Fibroblast of villous mesenchyme (primary cell): ENCODE results near the gene SLC2A1. TPM values are rescaled to one million over a fixed set of nuclear protein-coding genes. Genes with fewer than 3 reads are reported as not detected.
A peak's percentile ranks its signal among the peaks of the same experiment; 100 is the strongest.

ENCODE experiments used
- DNase-seq: peaks from one replicate; pipeline ENCODE4 v3.0.0-alpha.2; 2010; ENCODE audit warnings: low read depth
- H3K4me3 ChIP-seq: 2 replicates; pipeline ENCODE4 v1.5.1; 2011; ENCODE audit warnings: low read depth, mild to moderate bottlenecking, low read length
- total RNA-seq: library from RNA; depleted of rRNA; stranded (reverse); fragments of >200 nt; gene quantifications from 2 replicates; pipeline ENCODE4 v1.2.3, GENCODE V29; 2012
- TF ChIP-seq, protein P1 (sequence below): IDR thresholded peaks from 2 replicates; pipeline ENCODE4 v1.5.1; 2012; ENCODE audit warnings: low read depth, mild to moderate bottlenecking, low read length; ENCODE audit not compliant: insufficient read depth

The SLC2A1 gene
- total RNA-seq, 1 donor, result 118 TPM

DNA sequence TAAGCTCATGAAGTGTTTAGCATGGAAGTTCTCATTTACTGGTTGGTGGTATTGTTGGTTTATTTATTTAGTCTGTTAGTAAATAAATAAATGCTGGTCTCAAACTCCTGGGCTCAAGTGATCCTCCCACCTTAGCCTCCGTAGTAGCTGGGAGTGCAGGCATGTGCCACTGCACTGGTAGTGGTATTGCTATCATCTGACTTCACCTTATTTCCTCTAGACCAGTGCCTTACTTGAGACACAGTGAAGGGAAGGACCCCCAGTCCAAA is 1.4 kb upstream of the SLC2A1 start:
- TF ChIP-seq, protein P1, sequence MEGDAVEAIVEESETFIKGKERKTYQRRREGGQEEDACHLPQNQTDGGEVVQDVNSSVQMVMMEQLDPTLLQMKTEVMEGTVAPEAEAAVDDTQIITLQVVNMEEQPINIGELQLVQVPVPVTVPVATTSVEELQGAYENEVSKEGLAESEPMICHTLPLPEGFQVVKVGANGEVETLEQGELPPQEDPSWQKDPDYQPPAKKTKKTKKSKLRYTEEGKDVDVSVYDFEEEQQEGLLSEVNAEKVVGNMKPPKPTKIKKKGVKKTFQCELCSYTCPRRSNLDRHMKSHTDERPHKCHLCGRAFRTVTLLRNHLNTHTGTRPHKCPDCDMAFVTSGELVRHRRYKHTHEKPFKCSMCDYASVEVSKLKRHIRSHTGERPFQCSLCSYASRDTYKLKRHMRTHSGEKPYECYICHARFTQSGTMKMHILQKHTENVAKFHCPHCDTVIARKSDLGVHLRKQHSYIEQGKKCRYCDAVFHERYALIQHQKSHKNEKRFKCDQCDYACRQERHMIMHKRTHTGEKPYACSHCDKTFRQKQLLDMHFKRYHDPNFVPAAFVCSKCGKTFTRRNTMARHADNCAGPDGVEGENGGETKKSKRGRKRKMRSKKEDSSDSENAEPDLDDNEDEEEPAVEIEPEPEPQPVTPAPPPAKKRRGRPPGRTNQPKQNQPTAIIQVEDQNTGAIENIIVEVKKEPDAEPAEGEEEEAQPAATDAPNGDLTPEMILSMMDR, result no peak
- no peak for DNase-seq
- peak overlapping the region; percentile 84 for H3K4me3 ChIP-seq

DNA sequence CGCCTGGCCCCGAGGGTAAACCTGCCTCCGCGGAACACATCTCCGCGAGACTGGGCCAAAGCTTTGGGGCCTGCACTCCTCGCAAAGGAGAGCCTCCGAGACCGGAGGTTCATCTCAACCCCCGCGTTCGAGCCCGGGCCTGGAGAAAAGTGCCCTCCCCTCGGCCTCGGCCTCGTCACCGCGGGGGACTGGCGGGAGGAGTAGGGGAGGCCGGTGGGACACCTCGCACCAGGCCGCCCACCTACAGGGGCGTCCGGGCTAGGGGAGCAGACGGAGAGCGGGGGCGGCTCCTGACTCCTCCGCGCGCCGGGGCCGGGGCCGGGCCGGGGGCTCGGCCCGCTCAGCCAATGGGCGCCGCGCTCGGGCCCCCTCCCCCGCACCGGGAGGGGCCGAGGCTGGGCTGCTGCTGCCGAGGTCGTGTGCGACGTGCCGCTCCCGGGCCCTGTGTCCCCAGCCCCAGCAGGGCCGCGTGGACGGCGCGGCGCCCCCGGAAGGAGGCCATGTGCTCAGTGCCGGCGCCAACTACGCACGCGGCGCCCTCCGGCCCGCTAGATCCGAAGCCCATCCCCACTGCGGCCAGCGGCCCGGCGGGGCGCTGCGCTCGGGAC is 684 bp downstream of the SLC2A1 start:
- H3K4me3 ChIP-seq, result peak overlapping the region; percentile 84
- TF ChIP-seq, protein P1, result no peak
- DNase-seq, result peak; percentile 52

DNA sequence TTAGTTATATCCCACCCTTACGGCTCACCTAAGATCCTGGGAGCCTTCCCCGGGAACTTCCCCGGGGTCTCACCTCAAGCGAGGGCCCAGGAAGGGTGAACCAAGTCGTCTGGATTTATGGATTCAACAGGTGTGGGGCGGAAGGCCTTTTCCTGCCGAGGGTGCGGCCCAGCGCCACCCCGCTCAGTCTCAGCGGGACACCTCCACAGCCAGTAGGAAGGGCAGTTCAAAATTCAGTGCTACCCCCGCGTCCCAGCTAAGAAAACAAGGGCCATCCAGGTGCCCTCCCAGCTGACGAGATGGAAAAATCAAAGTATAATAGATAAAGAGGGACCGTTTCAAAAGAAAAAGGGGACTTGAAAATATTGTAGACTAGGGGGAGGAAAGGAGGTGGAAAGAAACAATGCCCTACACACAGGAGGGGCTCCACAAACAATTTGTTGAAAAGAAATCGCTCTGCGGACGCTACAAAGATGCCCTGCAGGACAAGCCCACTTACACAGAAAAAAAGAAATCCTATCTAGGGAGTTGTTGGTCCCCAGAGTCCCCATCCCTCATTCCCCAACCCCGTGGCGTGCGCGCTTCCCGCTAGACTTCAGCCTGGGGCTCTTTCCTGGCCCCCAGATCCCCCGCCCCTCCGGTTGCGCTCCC is 1.3 kb downstream of the SLC2A1 start:
- H3K4me3 ChIP-seq, result peak overlapping the region; percentile 84
- DNase-seq, result no peak
- TF ChIP-seq, protein P1, result no peak

DNA sequence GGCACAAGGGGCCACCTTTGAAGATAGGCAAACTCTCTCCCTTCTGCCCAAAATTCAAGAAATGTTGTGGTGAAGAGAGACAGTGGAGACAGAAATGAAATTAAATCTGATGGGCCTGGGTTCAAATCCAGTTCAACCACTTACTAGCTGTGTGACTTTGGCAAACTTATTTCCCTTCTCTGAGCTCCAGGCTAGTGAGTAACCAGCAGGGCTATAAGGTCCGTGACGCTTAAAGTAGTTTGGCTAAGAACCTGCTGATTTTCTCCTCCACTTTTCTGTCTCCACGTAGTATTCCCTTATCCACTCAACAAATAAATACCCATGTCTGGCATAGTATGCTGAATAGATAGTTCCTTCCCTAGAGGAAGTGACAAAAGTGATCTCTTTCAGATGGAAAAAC is 1.9 kb downstream of the SLC2A1 start:
- TF ChIP-seq, protein P1, result no peak
- peak overlapping the region; percentile 84 for H3K4me3 ChIP-seq
- DNase-seq, result no peak

DNA sequence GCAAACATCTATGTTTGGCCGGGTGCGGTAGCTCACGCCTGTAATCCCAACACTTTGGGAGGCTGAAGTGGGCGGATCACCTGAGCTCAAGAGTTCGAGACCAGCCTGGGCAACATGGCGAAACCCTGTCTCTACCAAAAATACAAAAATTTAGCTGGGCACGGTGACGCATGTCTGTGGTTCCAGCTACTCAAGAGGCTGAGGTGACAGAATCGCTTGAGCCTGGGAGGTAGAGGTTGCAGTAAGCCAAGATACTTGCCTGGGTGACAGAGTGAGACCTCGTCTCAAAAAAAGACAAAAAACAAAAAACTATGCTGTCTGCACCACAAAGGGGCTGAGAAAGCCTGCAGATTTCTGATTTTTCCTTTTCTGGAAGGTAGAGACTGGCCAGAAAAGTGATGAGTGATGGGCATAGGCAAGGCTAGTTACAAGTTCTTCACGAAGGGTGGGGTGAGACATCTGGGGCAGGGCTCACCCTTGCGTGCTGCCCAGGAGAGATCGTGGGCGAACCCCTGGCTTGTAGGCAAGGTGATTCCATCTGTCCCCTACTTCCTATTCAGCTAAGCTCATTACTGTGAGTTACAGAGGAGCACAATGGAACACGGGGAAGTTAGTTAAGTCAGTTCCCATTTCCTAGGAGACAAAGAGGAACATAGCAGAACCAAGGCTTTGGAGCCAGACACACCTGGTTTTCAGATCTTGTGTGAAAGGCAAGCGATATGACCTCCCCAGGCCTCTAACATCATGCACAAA is 3.2 kb downstream of the SLC2A1 start:
- DNase-seq, result no peak
- TF ChIP-seq, protein P1, result no peak
- no peak overlapping the region for H3K4me3 ChIP-seq

DNA sequence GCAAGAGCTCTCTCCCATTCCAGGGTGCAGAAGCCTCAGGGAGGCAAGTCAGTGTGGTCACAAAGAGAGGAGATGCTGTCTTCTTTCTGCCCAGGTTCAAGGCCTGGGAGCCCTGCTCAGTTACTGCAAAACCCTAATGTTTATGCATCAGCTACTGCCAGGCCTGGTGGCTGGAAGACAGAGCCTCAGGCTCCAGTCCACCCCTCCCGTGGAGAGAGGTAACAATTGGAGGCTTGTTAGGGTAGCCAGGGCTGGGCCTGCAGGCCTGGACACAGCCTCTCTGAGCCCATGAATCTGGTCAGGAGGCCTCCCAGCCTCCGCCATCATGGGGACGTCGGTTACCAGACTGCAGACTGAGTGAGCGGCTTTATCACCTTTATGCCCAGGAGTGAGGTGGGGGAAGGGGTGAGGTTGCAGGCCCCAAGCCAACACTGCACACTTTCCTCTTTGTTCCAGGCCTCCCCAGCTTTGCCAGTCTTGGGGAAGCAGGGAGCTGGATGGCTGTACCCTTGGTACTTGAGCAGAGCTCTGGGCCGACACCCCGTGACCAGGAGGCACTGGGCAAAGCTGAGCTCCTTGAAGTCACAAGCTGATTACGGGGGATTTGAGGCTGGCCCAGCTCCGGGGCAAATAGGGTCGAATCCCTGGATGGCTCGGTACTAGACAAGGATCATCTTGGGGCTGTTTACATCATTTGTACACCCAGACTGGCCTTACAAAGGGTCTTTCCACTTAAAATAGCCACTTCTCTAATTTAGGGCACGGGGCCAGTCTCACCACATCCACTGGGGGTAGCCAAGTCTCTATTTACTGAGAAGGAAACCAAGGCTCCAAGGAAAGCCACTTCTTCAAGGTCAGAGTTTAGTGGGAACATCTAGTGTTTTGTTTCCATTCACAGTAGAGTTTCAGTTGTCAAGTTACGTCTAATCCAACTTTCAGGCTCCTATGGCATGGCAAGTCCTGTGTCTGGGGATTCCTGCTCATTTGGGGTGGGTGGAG is 5.2 kb downstream of the SLC2A1 start:
- DNase-seq, result no peak
- H3K4me3 ChIP-seq, result no peak overlapping the region
- TF ChIP-seq, protein P1, result no peak
